HepG2 (cell line): ENCODE results near the gene FOXP3. TPM values are rescaled to one million over a fixed set of nuclear protein-coding genes. Genes with fewer than 3 reads are reported as not detected.

ENCODE experiments used
- AHDC1 ChIP-seq: sonication (generic); formaldehyde crosslinking; IDR thresholded peaks from 2 replicates; pipeline ENCODE4 v1.5.1; 2020; ENCODE audit warnings: mild to moderate bottlenecking, missing genetic modification reagents, borderline replicate concordance
- CCDC6 ChIP-seq: sonication (generic); formaldehyde crosslinking; IDR thresholded peaks from 2 replicates; pipeline ENCODE4 v1.8.1; 2022; ENCODE audit warnings: mild to moderate bottlenecking, missing genetic modification reagents, moderate library complexity
- CEBPB ChIP-seq: IDR thresholded peaks from 2 replicates; pipeline ENCODE4 v1.6.1; 2011; ENCODE audit warnings: low read depth, low read length, improper control_type of control experiment, borderline replicate concordance
- CHCHD3 ChIP-seq: sonication (generic); formaldehyde crosslinking; IDR thresholded peaks from 2 replicates; pipeline ENCODE4 v1.8.0; 2022; ENCODE audit warnings: mild to moderate bottlenecking, missing genetic modification reagents, moderate library complexity
- EED ChIP-seq: sonication (generic); formaldehyde crosslinking; IDR thresholded peaks from 2 replicates; pipeline ENCODE4 v1.5.0; 2020; ENCODE audit warnings: mild to moderate bottlenecking, missing genetic modification reagents
- IRF9 ChIP-seq: sonication (generic); formaldehyde crosslinking; IDR thresholded peaks from 2 replicates; pipeline ENCODE4 v1.8.0; 2022; ENCODE audit warnings: missing genetic modification reagents, mild to moderate bottlenecking, borderline replicate concordance
- KDM6A ChIP-seq: IDR thresholded peaks from 2 replicates; pipeline ENCODE4 v1.6.1; 2016; ENCODE audit warnings: low read depth
- KLF9 ChIP-seq: IDR thresholded peaks from 2 replicates; pipeline ENCODE4 v1.6.1; 2016; ENCODE audit warnings: low read depth
- RARG ChIP-seq: sonication (generic); formaldehyde crosslinking; IDR thresholded peaks from 2 replicates; pipeline ENCODE4 v1.4.0; 2020; ENCODE audit warnings: low read depth, mild to moderate bottlenecking, missing genetic modification reagents
- RFXANK ChIP-seq: IDR thresholded peaks from 2 replicates; pipeline ENCODE4 v1.6.1; 2016
- SNRNP70 ChIP-seq: fragments of 200-400 bp; formaldehyde crosslinking; IDR thresholded peaks from 2 replicates; pipeline ENCODE4 v1.6.1; 2017; ENCODE audit warnings: mild to moderate bottlenecking, low read depth, low read length, moderate library complexity
- SP140L ChIP-seq: sonication (generic); formaldehyde crosslinking; IDR thresholded peaks from 2 replicates; pipeline ENCODE4 v1.4.0; 2020; ENCODE audit warnings: missing genetic modification reagents, borderline replicate concordance
- SP2 ChIP-seq: sonication (generic); formaldehyde crosslinking; IDR thresholded peaks from 2 replicates; pipeline ENCODE4 v1.5.1; 2020; ENCODE audit warnings: mild to moderate bottlenecking, missing genetic modification reagents
- SRSF4 ChIP-seq: fragments of 200-400 bp; formaldehyde crosslinking; IDR thresholded peaks from one replicate; pipeline ENCODE4 v1.6.1; 2018; ENCODE audit warnings: mild to moderate bottlenecking, low read depth, low read length, moderate library complexity; ENCODE audit not compliant: poor library complexity, severe bottlenecking
- TEAD3 ChIP-seq: optimal IDR thresholded peaks from 2 replicates; pipeline ENCODE3; 2016; ENCODE audit warnings: borderline replicate concordance
- TIGD3 ChIP-seq: sonication (generic); formaldehyde crosslinking; IDR thresholded peaks from 2 replicates; pipeline ENCODE4 v1.5.1; 2020; ENCODE audit warnings: mild to moderate bottlenecking, missing genetic modification reagents, borderline replicate concordance
- ZBTB42 ChIP-seq: sonication (generic); formaldehyde crosslinking; IDR thresholded peaks from 2 replicates; pipeline ENCODE4 v1.5.0; 2020; ENCODE audit warnings: mild to moderate bottlenecking, missing genetic modification reagents
- ZBTB7A ChIP-seq: sonication (generic); formaldehyde crosslinking; IDR thresholded peaks from 2 replicates; pipeline ENCODE4 v1.8.0; 2022; ENCODE audit warnings: mild to moderate bottlenecking, missing genetic modification reagents
- ZFP36L2 ChIP-seq: sonication (generic); formaldehyde crosslinking; IDR thresholded peaks from 2 replicates; pipeline ENCODE4 v1.4.0; 2020; ENCODE audit warnings: missing genetic modification reagents
- ZFP82 ChIP-seq: sonication (generic); formaldehyde crosslinking; IDR thresholded peaks from 2 replicates; pipeline ENCODE4 v1.5.1; 2020; ENCODE audit warnings: mild to moderate bottlenecking, missing genetic modification reagents, borderline replicate concordance
- ZNF329 ChIP-seq: sonication (generic); formaldehyde crosslinking; IDR thresholded peaks from 2 replicates; pipeline ENCODE4 v1.9.0; 2021; ENCODE audit warnings: low read depth, mild to moderate bottlenecking, missing genetic modification reagents
- ZNF331 ChIP-seq: sonication (generic); formaldehyde crosslinking; IDR thresholded peaks from 2 replicates; pipeline ENCODE4 v1.4.0; 2020; ENCODE audit warnings: missing genetic modification reagents
- ZNF33A ChIP-seq: sonication (generic); formaldehyde crosslinking; IDR thresholded peaks from 2 replicates; pipeline ENCODE4 v1.5.1; 2020; ENCODE audit warnings: missing genetic modification reagents, mild to moderate bottlenecking, moderate library complexity, borderline replicate concordance
- ZNF605 ChIP-seq: sonication (generic); formaldehyde crosslinking; IDR thresholded peaks from 2 replicates; pipeline ENCODE4 v1.8.0; 2022; ENCODE audit warnings: mild to moderate bottlenecking, missing genetic modification reagents
- polyA plus RNA-seq, 8 experiments: library from polyadenylated mRNA; depleted of rRNA in 3 of 8; stranded (reverse) in 7 of 8; unstranded in 1 of 8; fragments of >200 nt; fragmentation: Illumina TruSeq in 4 of 8; extraction: Trizol in 4 of 8; gene quantifications; 2 replicates each; pipeline versions ENCODE4 v1.2.1 to v1.2.3, GENCODE V29; 2011 to 2016; ENCODE audit warnings: low read depth in 4 of 8, missing spikeins in 1 of 8, mixed read lengths in 1 of 8; ENCODE audit not compliant: insufficient read depth in 1 of 8
- total RNA-seq, 5 experiments: library from RNA; depleted of rRNA; stranded (reverse); fragments of >200 nt; fragmentation: Illumina TruSeq; extraction: Trizol; gene quantifications; 2 replicates each; pipeline ENCODE4 v1.2.3, GENCODE V29; 2016; ENCODE audit warnings: low read depth in 1 of 5

The FOXP3 gene
- total and polyA plus RNA-seq, 2 of the 13 experiments (the other 11 are each of a cell fraction or from before 2014, with no cell fraction given) = 0.04 TPM; not detected in 1

- TF ChIP-seq TEAD3 (no peak), IRF9 (CRISPR knock-in tag) (no peak), RFXANK (CRISPR knock-in tag) (no peak), SP140L (CRISPR knock-in tag) (no peak), CHCHD3 (CRISPR knock-in tag) (no peak), ZFP36L2 (CRISPR knock-in tag) (no peak), KDM6A (CRISPR knock-in tag) (no peak), ZNF329 (CRISPR knock-in tag) (no peak), KLF9 (CRISPR knock-in tag) (no peak), ZNF331 (no peak), TIGD3 (CRISPR knock-in tag) (no peak), ZBTB7A (CRISPR knock-in tag) (no peak), AHDC1 (CRISPR knock-in tag) (no peak), SNRNP70 (no peak), EED (CRISPR knock-in tag) (no peak), ZFP82 (CRISPR knock-in tag) (no peak), CCDC6 (no peak), SRSF4 (no peak), CEBPB (no peak), RARG (CRISPR knock-in tag) (no peak), ZNF605 (CRISPR knock-in tag) (no peak), ZNF33A (CRISPR knock-in tag) (no peak), SP2 (peak; percentile 94), ZBTB42 (CRISPR knock-in tag) (no peak)
Observed at GRCh38 chrX:49269010-49269766, 4.7 kb upstream of the FOXP3 start (continued).
